ENCODE data around the gene GMDS.

GMDS gene

GRCh38 chr6:2182251-2182650 lies 63.2 kb downstream of the GMDS start:
- TF ChIP-seq ZC3H10 (CRISPR knock-in tag; IDR thresholded peaks at IDR 0.05) (no peak), OSR1 (CRISPR knock-in tag; IDR thresholded peaks at IDR 0.05) (no peak)
- no peak for ATAC-seq

- ATAC-seq: no peak
- no peak for TF ChIP-seq SNAI2 (CRISPR knock-in tag; IDR thresholded peaks at IDR 0.05)
- TF ChIP-seq PPARA (CRISPR knock-in tag; IDR thresholded peaks at IDR 0.05; ENCODE audit: borderline replicate concordance): no peak
- TF ChIP-seq OSR1 (CRISPR knock-in tag; IDR thresholded peaks at IDR 0.05): no peak
- TF ChIP-seq POU6F1 (CRISPR knock-in tag; IDR thresholded peaks at IDR 0.05; ENCODE audit: borderline replicate concordance, low read depth): no peak
- no peak for TF ChIP-seq ZFP30 (CRISPR knock-in tag; IDR thresholded peaks at IDR 0.05)
- TF ChIP-seq ZNF565 (CRISPR knock-in tag; conservative IDR thresholded peaks at IDR 0.05; ENCODE audit: low read depth): no peak
- no peak for TF ChIP-seq ISL1 (CRISPR knock-in tag; IDR thresholded peaks at IDR 0.05)
Observed at GRCh38 chr6:2181567-2181966, 63.8 kb downstream of the GMDS start.

- TF ChIP-seq ZNF70 (CRISPR knock-in tag; IDR thresholded peaks at IDR 0.05): no peak
- no peak for TF ChIP-seq PPARA (CRISPR knock-in tag; IDR thresholded peaks at IDR 0.05; ENCODE audit: borderline replicate concordance)
- no peak for TF ChIP-seq OSR1 (CRISPR knock-in tag; IDR thresholded peaks at IDR 0.05)
- no peak for TF ChIP-seq POU6F1 (CRISPR knock-in tag; IDR thresholded peaks at IDR 0.05; ENCODE audit: borderline replicate concordance, low read depth)
- TF ChIP-seq ZFP3 (CRISPR knock-in tag; IDR thresholded peaks at IDR 0.05): no peak
- TF ChIP-seq SNAI2 (CRISPR knock-in tag; IDR thresholded peaks at IDR 0.05): no peak
- no peak for TF ChIP-seq ZFP30 (CRISPR knock-in tag; IDR thresholded peaks at IDR 0.05)
- TF ChIP-seq ISL1 (CRISPR knock-in tag; IDR thresholded peaks at IDR 0.05): no peak
- TF ChIP-seq ZNF8 (CRISPR knock-in tag; IDR thresholded peaks at IDR 0.05): no peak
- TF ChIP-seq ARNTL (CRISPR knock-in tag; IDR thresholded peaks at IDR 0.05; ENCODE audit: borderline replicate concordance, low read depth): no peak
- no peak for ATAC-seq
Observed at GRCh38 chr6:2179950-2180349, 65.5 kb downstream of the GMDS start.

GRCh38 chr6:2179241-2179640 lies 66.2 kb downstream of the GMDS start:
- TF ChIP-seq TOX (CRISPR knock-in tag; IDR thresholded peaks at IDR 0.05; ENCODE audit: borderline replicate concordance): no peak
- TF ChIP-seq POU6F1 (CRISPR knock-in tag; IDR thresholded peaks at IDR 0.05; ENCODE audit: borderline replicate concordance, low read depth): no peak
- no peak for TF ChIP-seq ESRRG (CRISPR knock-in tag; IDR thresholded peaks at IDR 0.05)
- TF ChIP-seq CREB5 (CRISPR knock-in tag; IDR thresholded peaks at IDR 0.05; ENCODE audit: low read depth): no peak
- no peak for TF ChIP-seq CSDC2 (CRISPR knock-in tag; IDR thresholded peaks at IDR 0.05)
- TF ChIP-seq TSHZ2 (CRISPR knock-in tag; IDR thresholded peaks at IDR 0.05): no peak
- TF ChIP-seq OSR1 (CRISPR knock-in tag; IDR thresholded peaks at IDR 0.05): no peak
- TF ChIP-seq BACH2 (CRISPR knock-in tag; IDR thresholded peaks at IDR 0.05; ENCODE audit: borderline replicate concordance): no peak
- no peak for TF ChIP-seq ZNF70 (CRISPR knock-in tag; IDR thresholded peaks at IDR 0.05)
- no peak for ATAC-seq

Data from SK-N-SH treated with all-trans-retinoic acid at 6 μM for 48 hours (cell line).